GM12878 (cell line): ENCODE results near the gene DRAXIN. TPM values are rescaled to one million over a fixed set of nuclear protein-coding genes. Genes with fewer than 3 reads are reported as not detected.

Source experiments
- ATAC-seq: fragments of 200-7000 bp; cut with Tn5 transposase; 3 replicates; pipeline ENCODE4 v1.9.1; 2020; ENCODE audit warnings: mild to moderate bottlenecking, moderate library complexity
- BruUV-seq: library from RNA; stranded (reverse); fragments of 400-500 nt; replicated peaks from 2 replicates; lab custom pipeline; 2021; lab: Mats Ljungman, UMichigan
- CTCF ChIA-PET: fragments of 300-600 bp; sonication (Branson Sonifier 250); formaldehyde crosslinking; extraction: SDS; loops from one replicate; lab custom pipeline; 2021; ENCODE audit warnings: inconsistent platforms; lab: Yijun Ruan, JAX
- POLR2A ChIA-PET: fragments of 350-600 bp; formaldehyde crosslinking; extraction: SDS; loops from one replicate; lab custom pipeline; 2021; ENCODE audit warnings: inconsistent platforms; lab: Charles Lee
- RAD21 ChIA-PET: fragments of 300-600 bp; sonication (Branson Sonifier 250); formaldehyde crosslinking; loops from one replicate; lab custom pipeline; 2023; ENCODE audit warnings: antibody characterized with exemption; ENCODE audit not compliant: unreplicated experiment; lab: Charles Lee
- SMC1A ChIA-PET: fragments of 300-600 bp; sonication (Branson Sonifier 250); formaldehyde crosslinking; loops from one replicate; lab custom pipeline; 2023; ENCODE audit not compliant: unreplicated experiment, uncharacterized antibody; lab: Charles Lee
- DNase-seq: peaks from one replicate; pipeline ENCODE4 v3.0.0-alpha.2; 2011; ENCODE audit warnings: low read depth, low spot score
- FAIRE-seq: peaks from 3 replicates; lab custom pipeline; 2011; peaks lifted over from hg19 to GRCh38; lab: Jason Lieb, UNC
- H2AFZ ChIP-seq: 2 replicates; pipeline ENCODE4 v1.6.0; 2011; ENCODE audit warnings: low read depth, low read length, control low read depth; ENCODE audit not compliant: control insufficient read depth
- H3K27ac ChIP-seq: 2 replicates; pipeline ENCODE4 v1.5.1; 2011; ENCODE audit warnings: control low read depth; ENCODE audit not compliant: control insufficient read depth, insufficient read depth
- H3K27me3 ChIP-seq, 2 experiments: replicated peaks in 1 of 2; 2 replicates each; pipeline versions ENCODE4 v1.6.0 to v1.6.1; 2011; ENCODE audit warnings: low read length in 1 of 2; ENCODE audit not compliant: control insufficient read depth in 2 of 2, insufficient read depth in 2 of 2
- H3K36me3 ChIP-seq, 2 experiments: 2 replicates each; pipeline ENCODE4 v1.5.1; 2011; ENCODE audit warnings: low read length in 1 of 2; ENCODE audit not compliant: control insufficient read depth in 2 of 2, insufficient read depth in 2 of 2
- H3K4me1 ChIP-seq: 2 replicates; pipeline ENCODE4 v1.6.1; 2011; ENCODE audit warnings: mild to moderate bottlenecking, low read length, moderate library complexity, mixed read lengths; ENCODE audit not compliant: control insufficient read depth, insufficient read depth
- H3K4me2 ChIP-seq: 2 replicates; pipeline ENCODE4 v1.6.0; 2011; ENCODE audit warnings: control low read depth; ENCODE audit not compliant: control insufficient read depth, insufficient read depth
- H3K4me3 ChIP-seq: fragments of 200-600 bp; sonication (generic); 2 replicates; pipeline ENCODE4 v1.5.1; 2016
- H3K79me2 ChIP-seq: 2 replicates; pipeline ENCODE4 v1.6.0; 2011; ENCODE audit warnings: low read length; ENCODE audit not compliant: control insufficient read depth, insufficient read depth
- H3K9ac ChIP-seq: 2 replicates; pipeline ENCODE4 v1.8.0; 2011; ENCODE audit warnings: low read length, control low read depth, mixed read lengths; ENCODE audit not compliant: control insufficient read depth, insufficient read depth
- H3K9me3 ChIP-seq: replicated peaks from 3 replicates; pipeline ENCODE4 v1.5.1; 2011; ENCODE audit warnings: mild to moderate bottlenecking, low read length; ENCODE audit not compliant: control insufficient read depth, insufficient read depth
- H4K20me1 ChIP-seq: 2 replicates; pipeline ENCODE4 v1.6.0; 2011; ENCODE audit not compliant: control insufficient read depth, insufficient read depth
- BCL3 ChIP-seq: IDR thresholded peaks from 2 replicates; pipeline ENCODE4 v1.6.1; 2011; ENCODE audit warnings: borderline replicate concordance, low read depth, mild to moderate bottlenecking, moderate library complexity, low read length; ENCODE audit not compliant: insufficient read depth, poor library complexity, severe bottlenecking
- BRCA1 ChIP-seq: IDR thresholded peaks from 2 replicates; pipeline ENCODE4 v1.6.1; 2011; ENCODE audit warnings: low read depth, low read length, improper control_type of control experiment
- CBX5 ChIP-seq: sonication (generic); IDR thresholded peaks from 2 replicates; pipeline ENCODE4 v1.6.1; 2016; ENCODE audit warnings: low read depth, moderate library complexity, mild to moderate bottlenecking, inconsistent platforms
- GABPA ChIP-seq: IDR thresholded peaks from 2 replicates; pipeline ENCODE4 v1.6.1; 2014; ENCODE audit warnings: antibody characterized with exemption, low read depth, mild to moderate bottlenecking, inconsistent platforms
- HDAC6 ChIP-seq: fragments of 200-600 bp; sonication (generic); IDR thresholded peaks from one replicate; pipeline ENCODE4 v1.8.0; 2017; ENCODE audit warnings: antibody characterized with exemption; ENCODE audit not compliant: unreplicated experiment
- IRF3 ChIP-seq: fragments of 450-650 bp; IDR thresholded peaks from 2 replicates; pipeline ENCODE4 v1.6.1; 2014; ENCODE audit warnings: mild to moderate bottlenecking
- IRF5 ChIP-seq: fragments of 450-650 bp; IDR thresholded peaks from 2 replicates; pipeline ENCODE4 v1.6.1; 2017; ENCODE audit warnings: borderline replicate concordance
- KAT2A ChIP-seq: conservative IDR thresholded peaks from 2 replicates; pipeline ENCODE4 v1.6.1; 2011; ENCODE audit warnings: low read depth, low read length; ENCODE audit not compliant: control insufficient read depth
- MYB ChIP-seq: fragments of 150-350 bp; IDR thresholded peaks from 2 replicates; pipeline ENCODE4 v1.6.1; 2014; ENCODE audit warnings: mild to moderate bottlenecking, low read depth, low read length, borderline replicate concordance
- NR2F1 ChIP-seq: fragments of 450-650 bp; conservative IDR thresholded peaks from 2 replicates; pipeline ENCODE4 v1.6.1; 2017; ENCODE audit warnings: mild to moderate bottlenecking
- PAX8 ChIP-seq: fragments of 450-650 bp; IDR thresholded peaks from 2 replicates; pipeline ENCODE4 v1.6.1; 2017; ENCODE audit warnings: mild to moderate bottlenecking, moderate library complexity
- PML ChIP-seq: IDR thresholded peaks from 2 replicates; pipeline ENCODE4 v1.6.1; 2012; ENCODE audit warnings: low read length, inconsistent platforms
- RCOR1 ChIP-seq: conservative IDR thresholded peaks from 2 replicates; pipeline ENCODE4 v1.6.1; 2012; ENCODE audit warnings: low read depth, low read length, improper control_type of control experiment
- SREBF2 ChIP-seq: IDR thresholded peaks from 2 replicates; pipeline ENCODE4 v1.6.1; 2012; ENCODE audit warnings: mild to moderate bottlenecking, low read length
- STAT1 ChIP-seq: fragments of 450-650 bp; conservative IDR thresholded peaks from 2 replicates; pipeline ENCODE4 v1.6.1; 2014; ENCODE audit warnings: antibody characterized with exemption, mild to moderate bottlenecking
- STAT3 ChIP-seq: IDR thresholded peaks from 2 replicates; pipeline ENCODE4 v1.6.1; 2011; ENCODE audit warnings: low read depth, low read length, improper control_type of control experiment
- SUZ12 ChIP-seq: fragments of 200-600 bp; sonication (generic); IDR thresholded peaks from one replicate; pipeline ENCODE4 v1.6.1; 2018; ENCODE audit warnings: antibody characterized with exemption, mild to moderate bottlenecking; ENCODE audit not compliant: unreplicated experiment
- TCF7 ChIP-seq: IDR thresholded peaks from 2 replicates; pipeline ENCODE4 v1.6.1; 2014; ENCODE audit warnings: antibody characterized with exemption, borderline replicate concordance
- ZNF622 ChIP-seq: fragments of 450-650 bp; IDR thresholded peaks from 2 replicates; pipeline ENCODE4 v1.6.1; 2017; ENCODE audit warnings: mild to moderate bottlenecking, inconsistent platforms
- WGBS: methylation state at CpG from one replicate; pipeline ENCODE4 v1.1.6; 2016; ENCODE audit warnings: low lambda C conversion rate; ENCODE audit not compliant: insufficient replicate concordance, insufficient coverage; ENCODE audit errors: missing lambda C conversion rate; 5-methylcytosine and 5-hydroxymethylcytosine counted together
- in situ Hi-C: fragments of 300-500 bp; cut with MboI; formaldehyde crosslinking; loops from 9 replicates; pipeline ENCODE4 v1.14.3; 2018; ENCODE audit warnings: mixed read lengths
- intact Hi-C: fragments of 100-400 bp; cut with micrococcal nuclease; formaldehyde crosslinking; loops from one replicate; pipeline ENCODE4 v1.14.2; 2022; ENCODE audit not compliant: unreplicated experiment
- polyA plus RNA-seq, 11 experiments: library from polyadenylated mRNA; depleted of rRNA in 4 of 11; unstranded in 6 of 11; stranded (reverse) in 5 of 11; fragments of >200 nt; fragmentation: Nextera tagmentation in 4 of 11; fragmentation: Illumina TruSeq in 1 of 11; extraction: Ambion mirVana in 4 of 11; extraction: Trizol in 1 of 11; gene quantifications; 1 replicate in 1 of 11; 2 replicates in 10 of 11; pipeline versions ENCODE4 v1.2.1 to v1.2.3, GENCODE V29; 2011 to 2016; ENCODE audit warnings: inconsistent platforms in 2 of 11, missing spikeins in 2 of 11, low read depth in 1 of 11
- total RNA-seq, 4 experiments: library from RNA; depleted of rRNA in 3 of 4; stranded (reverse); fragments of >200 nt in 3 of 4; fragmentation: Illumina TruSeq in 1 of 4; extraction: Trizol in 1 of 4; gene quantifications; 2 replicates each; pipeline versions ENCODE4 v1.2.1 to v1.2.3, GENCODE V29; 2013 to 2021

DRAXIN gene
- total and polyA plus RNA-seq, 10 of the 15 experiments (the other 5 are each of a cell fraction or from before 2014, with no cell fraction given), result 0.01 to 0.05 (median 0.03) TPM; not detected in 3

GRCh38 chr1:11645270-11645669 lies 46.2 kb upstream of the DRAXIN start:
- CTCF ChIA-PET, result interaction anchor here (0.8 to 5.9 kb wide), 21 partner anchors 10 to 1151 kb away, joined by 3 to 132 read pairs (median 4); partner anchors contain the start of genes AGTRAP and UBIAD1
- in situ Hi-C loops, result no loop called here
- no peak for ATAC-seq
- no peak for DNase-seq
- H2AFZ ChIP-seq, result no peak overlapping the region
- RAD21 ChIA-PET, result interaction anchor here (0.6 to 6.7 kb wide), 6 partner anchors 75 to 1804 kb away, joined by 3 to 91 read pairs (median 6); no protein-coding TSS in a partner anchor
- H3K9me3 ChIP-seq, result no peaks in the 10 kb centered on the region
- whole genome bisulfite sequencing, result 87% methylated on average over 5 of the region's 5 CpGs
- H3K27ac ChIP-seq, result no peak overlapping the region
- no peaks in the 10 kb centered on the region for H4K20me1 ChIP-seq
- TF ChIP-seq STAT3 (no peak), NR2F1 (no peak), SREBF2 (no peak), IRF5 (no peak), CBX5 (no peak), HDAC6 (no peak), BRCA1 (no peak), BCL3 (no peak), SUZ12 (no peak), STAT1 (no peak), PAX8 (no peak), IRF3 (no peak), ZNF622 (no peak), MYB (no peak), RCOR1 (no peak), GABPA (no peak), KAT2A (no peak), PML (no peak), TCF7 (no peak)
- no peaks in the 10 kb centered on the region; a peak in 1 of 4 replicates for H3K27me3 ChIP-seq
- H3K79me2 ChIP-seq, result no peaks in the 10 kb centered on the region
- H3K4me2 ChIP-seq, result no peak overlapping the region
- POLR2A ChIA-PET, result interaction anchor here (0.5 kb wide), 1 partner anchor 256 kb away, joined by 3 read pairs; no protein-coding TSS in a partner anchor
- H3K4me3 ChIP-seq, result no peak overlapping the region
- BruUV-seq, result no TSS peak
- intact Hi-C loops, result loop anchor here (1.0 kb wide), 1 partner anchor 608 kb away; no protein-coding TSS in a partner anchor
- no peaks in the 10 kb centered on the region for H3K36me3 ChIP-seq
- SMC1A ChIA-PET, result interaction anchor here (1.4 to 6.3 kb wide), 2 partner anchors 400 to 608 kb away, joined by 4 to 57 read pairs; no protein-coding TSS in a partner anchor
- no peak for FAIRE-seq
- H3K9ac ChIP-seq, result no peak overlapping the region
- no peaks in the 10 kb centered on the region for H3K4me1 ChIP-seq
